H1 (cell line): Measurements from ENCODE around the gene MRPL36. TPM values are rescaled to one million over a fixed set of nuclear protein-coding genes. Genes with fewer than 3 reads are reported as not detected.

Experiments used
- CBX8 ChIP-seq: fragments of 300-800, 300-1000 bp; sonication (generic); IDR thresholded peaks from 2 replicates; pipeline ENCODE4 v1.7.1; 2016; ENCODE audit warnings: low read depth, low read length, borderline replicate concordance
- CREB1 ChIP-seq: IDR thresholded peaks from 2 replicates; pipeline ENCODE4 v1.6.1; 2012; ENCODE audit warnings: inconsistent platforms
- E2F6 ChIP-seq: IDR thresholded peaks from 2 replicates; pipeline ENCODE4 v1.6.1; 2012; ENCODE audit warnings: inconsistent platforms
- GABPA ChIP-seq: IDR thresholded peaks from 2 replicates; pipeline ENCODE4 v1.6.1; 2011; ENCODE audit warnings: mild to moderate bottlenecking, low read length, moderate library complexity, borderline replicate concordance; ENCODE audit not compliant: insufficient read depth
- JUND ChIP-seq: IDR thresholded peaks from 2 replicates; pipeline ENCODE4 v1.6.1; 2011; ENCODE audit warnings: mild to moderate bottlenecking, improper control_type of control experiment, low read length
- POLR2AphosphoS5 ChIP-seq: IDR thresholded peaks from 2 replicates; pipeline ENCODE4 v1.6.1; 2011; ENCODE audit warnings: low read depth, low read length
- RNF2 ChIP-seq: fragments of 200-900, 300-1000 bp; sonication (generic); IDR thresholded peaks from 2 replicates; pipeline ENCODE4 v1.7.1; 2016; ENCODE audit warnings: borderline replicate concordance, low read depth, mild to moderate bottlenecking, antibody characterized with exemption, low read length; ENCODE audit not compliant: poor library complexity, severe bottlenecking; ENCODE audit errors: missing control alignments
- RXRA ChIP-seq: IDR thresholded peaks from 2 replicates; pipeline ENCODE4 v1.6.1; 2011; ENCODE audit warnings: low read depth, mild to moderate bottlenecking, low read length, moderate library complexity; ENCODE audit not compliant: insufficient read depth
- polyA plus RNA-seq, 7 experiments: library from polyadenylated mRNA; depleted of rRNA in 3 of 7; stranded (reverse) in 5 of 7; unstranded in 2 of 7; fragments of >200 nt in 5 of 7; fragments of 200-250 nt in 2 of 7; gene quantifications; 1 replicate in 5 of 7; 2 replicates in 1 of 7; 4 replicates in 1 of 7; pipeline versions ENCODE4 v1.2.1 to v1.2.3, GENCODE V29; 2011 to 2013; ENCODE audit warnings: missing spikeins in 2 of 7, mixed read lengths in 2 of 7
- total RNA-seq: library from RNA; stranded (reverse); fragmentation: NEBNext Ultra II Directional; extraction: Animal tissue kit (Norgen Biotek cat#: 25700); gene quantifications from 2 replicates; pipeline ENCODE4 v1.2.1, GENCODE V29; 2021

MRPL36 gene
- total and polyA plus RNA-seq, 2 of the 8 experiments (the other 6 are each of a cell fraction or from before 2014, with no cell fraction given): 56.3 to 81.5 TPM

- no peak for TF ChIP-seq RNF2
- no peak for TF ChIP-seq POLR2AphosphoS5
- no peak for TF ChIP-seq RXRA
- TF ChIP-seq CREB1: no peak
- TF ChIP-seq E2F6: no peak
- no peak for TF ChIP-seq GABPA
- TF ChIP-seq CBX8: no peak
- no peak for TF ChIP-seq JUND
Measured at GRCh38 chr5:1842004-1842819, 42.6 kb upstream of the MRPL36 start (continued).
